Measurements from ENCODE around the gene PRKAG2. TPM values are rescaled to one million over a fixed set of nuclear protein-coding genes. Genes with fewer than 3 reads are reported as not detected.

PRKAG2 gene
- total and polyA plus RNA-seq, 2 of the 8 experiments (the other 6 are each of a cell fraction or from before 2014, with no cell fraction given), result 7.5 to 18.1 TPM

- H4K20me1 ChIP-seq (replicated peaks in 1 of 2; ENCODE audit: control insufficient read depth in 1 of 2, insufficient read depth in 2 of 2, low read length in 2 of 2), result no peaks in the 10 kb centered on the region
- H2BK20ac ChIP-seq (ENCODE audit: low read length), result no peak overlapping the region
- no peak overlapping the region for H3K14ac ChIP-seq (ENCODE audit: insufficient read length)
- H3K79me1 ChIP-seq (ENCODE audit: low read depth, low read length), result no peaks in the 10 kb centered on the region
- no peak overlapping the region for H3K4me3 ChIP-seq (ENCODE audit: extremely low read depth in 1 of 4, insufficient read depth in 2 of 4, low read depth in 3 of 4, low read length in 4 of 4)
- no peak for DNase-seq (ENCODE audit: low read depth in 1 of 2, low spot score in 2 of 2)
- H3K36me3 ChIP-seq (ENCODE audit: control insufficient read depth in 2 of 4, insufficient read depth in 4 of 4, low read length in 3 of 4), result no peaks in the 10 kb centered on the region; a peak in 1 of 8 replicates
- H2BK5ac ChIP-seq (ENCODE audit: low read depth, low read length), result no peak overlapping the region
- no peak overlapping the region for H2AK5ac ChIP-seq (ENCODE audit: low read depth, low read length)
- no peak overlapping the region for H2BK12ac ChIP-seq (ENCODE audit: low read depth, low read length)
- H3K79me2 ChIP-seq (ENCODE audit: control insufficient read depth in 1 of 2, insufficient read depth in 2 of 2, low read length in 2 of 2), result no peaks in the 10 kb centered on the region
- H3K27me3 ChIP-seq (replicated peaks in 1 of 4; ENCODE audit: control insufficient read depth in 3 of 4, extremely low read depth in 1 of 4, insufficient read depth in 3 of 4, low read length in 3 of 4), result peaks cover 0 to 10% (median 5%) of the 10 kb centered on the region in 4 experiments; a peak in 4 of 7 replicates
- no peak overlapping the region for H3K18ac ChIP-seq (ENCODE audit: extremely low read depth, low read length)
- no peak overlapping the region for H3K9ac ChIP-seq (replicated peaks in 1 of 4; ENCODE audit: extremely low read depth in 1 of 4, low read depth in 3 of 4, low read length in 3 of 4)
- no peaks in the 10 kb centered on the region for H3K23me2 ChIP-seq (ENCODE audit: low read depth, low read length)
- H3K27ac ChIP-seq (ENCODE audit: low read depth, low read length), result no peak overlapping the region
- H3K4me2 ChIP-seq (ENCODE audit: insufficient read depth in 1 of 2, low read depth in 2 of 2, low read length in 2 of 2), result no peak overlapping the region
- peaks cover 0 to 10% (median 2%) of the 10 kb centered on the region in 4 experiments; a peak in 4 of 7 replicates for H3K4me1 ChIP-seq (replicated peaks in 1 of 4; ENCODE audit: control insufficient read depth in 3 of 4, insufficient read depth in 4 of 4, low read length in 3 of 4)
- no peak for FAIRE-seq
- no peak overlapping the region for H3K23ac ChIP-seq (ENCODE audit: insufficient read length)
- WGBS, 2 experiments (ENCODE audit: extremely low coverage in 1 of 2, insufficient coverage in 1 of 2, insufficient read length in 1 of 2, insufficient replicate concordance in 2 of 2, low coverage in 1 of 2, low lambda C conversion rate in 2 of 2, missing lambda C conversion rate in 1 of 2), result 92% methylated on average over 3 of the region's 3 CpGs; no CpG with 5 or more reads in 1 of the 2 experiments
- CTCF ChIA-PET (ENCODE audit: partially characterized antibody), result interaction anchor here (0.6 to 8.6 kb wide), 19 partner anchors 13 to 767 kb away, joined by 3 to 107 read pairs (median 4); no protein-coding TSS in a partner anchor
- no peak overlapping the region for H4K5ac ChIP-seq (ENCODE audit: insufficient read length, low read depth, low read length)
- H2BK120ac ChIP-seq (replicated peaks; ENCODE audit: low read depth, low read length), result no peak overlapping the region
- TF ChIP-seq MAX (IDR thresholded peaks at IDR 0.05), result no peak
- no peak for TF ChIP-seq KDM4A (IDR thresholded peaks at IDR 0.05; ENCODE audit: low read depth, low read length, severe bottlenecking)
- TF ChIP-seq CHD1 (IDR thresholded peaks at IDR 0.05; ENCODE audit: low read depth, low read length), result no peak
- no peak for TF ChIP-seq EGR1 (IDR thresholded peaks at IDR 0.05; ENCODE audit: borderline replicate concordance, low read depth, low read length)
- no peak for TF ChIP-seq KDM1A (IDR thresholded peaks at IDR 0.05; ENCODE audit: borderline replicate concordance, low read length)
- no peak for TF ChIP-seq SRF (IDR thresholded peaks at IDR 0.05; ENCODE audit: low read depth, low read length)
- TF ChIP-seq FOSL1 (IDR thresholded peaks at IDR 0.05; ENCODE audit: insufficient read depth, low read depth, low read length), result no peak
- TF ChIP-seq JUN (IDR thresholded peaks at IDR 0.05; ENCODE audit: low read depth, low read length), result no peak
- H3K4ac ChIP-seq (replicated peaks; ENCODE audit: insufficient read length, low read depth, low read length), result no peak overlapping the region
- no peak overlapping the region for H2BK15ac ChIP-seq (ENCODE audit: low read length)
- H4K8ac ChIP-seq (ENCODE audit: extremely low read depth, insufficient read depth, low read length), result no peak overlapping the region
- H2AFZ ChIP-seq (ENCODE audit: low read length), result no peak overlapping the region
- H4K91ac ChIP-seq (replicated peaks; ENCODE audit: insufficient read length, low read length), result no peak overlapping the region
- H3K56ac ChIP-seq (replicated peaks; ENCODE audit: insufficient read length, low read depth, low read length), result no peak overlapping the region
- POLR2A ChIA-PET (ENCODE audit: partially characterized antibody), result no interaction called here
- no peaks in the 10 kb centered on the region for H3K9me3 ChIP-seq (ENCODE audit: insufficient read depth in 2 of 2, low read depth in 1 of 2, low read length in 1 of 2)
Observed at GRCh38 chr7:151761231-151761630, 115.7 kb downstream of the PRKAG2 start.

Data from H1 (cell line).